NCI-H82 treated with DMSO at 0.1 percent for 48 hours (cell line): ENCODE data around the gene KCNH4.
"Not testable (repeated sequence)": the region's sequence is repeated elsewhere in the genome, so short reads cannot be mapped to it uniquely, and the experiment has no call there.

Experiments used
- DNase-seq: peaks from one replicate; lab custom pipeline; 2025; ENCODE audit not compliant: unreplicated experiment; lab: John Stamatoyannopoulos, UW

The KCNH4 gene

GRCh38 chr17:42140690-42141089 lies 40.3 kb downstream of the KCNH4 start:
- DNase-seq, result not testable (repeated sequence)

- DNase-seq, result no peak
Observed at GRCh38 chr17:42138749-42139492, 42.0 kb downstream of the KCNH4 start.

- DNase-seq, result no peak
Observed at GRCh38 chr17:42136654-42137051, 44.3 kb downstream of the KCNH4 start.

- DNase-seq, result no peak
Observed at GRCh38 chr17:42135664-42136653, 45.0 kb downstream of the KCNH4 start.

- DNase-seq, result no peak
Observed at GRCh38 chr17:42135151-42135550, 45.8 kb downstream of the KCNH4 start.

GRCh38 chr17:42133461-42134041 lies 47.4 kb downstream of the KCNH4 start:
- no peak for DNase-seq

GRCh38 chr17:42132941-42133340 lies 48.0 kb downstream of the KCNH4 start:
- DNase-seq, result no peak

GRCh38 chr17:42131981-42132432 lies 48.9 kb downstream of the KCNH4 start:
- DNase-seq, result no peak

- DNase-seq, result no peak
Observed at GRCh38 chr17:42131232-42131631, 49.7 kb downstream of the KCNH4 start.

GRCh38 chr17:42130310-42130936 lies 50.5 kb downstream of the KCNH4 start:
- no peak for DNase-seq

- DNase-seq, result no peak
Observed at GRCh38 chr17:42129109-42129837, 51.7 kb downstream of the KCNH4 start.

GRCh38 chr17:42127414-42127813 lies 53.5 kb downstream of the KCNH4 start:
- no peak for DNase-seq

- DNase-seq, result no peak
Observed at GRCh38 chr17:42126836-42127235, 54.1 kb downstream of the KCNH4 start.

GRCh38 chr17:42125565-42125964 lies 55.4 kb downstream of the KCNH4 start:
- no peak for DNase-seq

GRCh38 chr17:42124256-42124655 lies 56.7 kb downstream of the KCNH4 start:
- no peak for DNase-seq

- peak; percentile 63 for DNase-seq
Observed at GRCh38 chr17:42122371-42123303, 58.3 kb downstream of the KCNH4 start, which contains the start of gene HSPB9. Gene HSPB9, plus strand, starts transcription at chr17:42122804. Its CDS starts 47 bp downstream, at chr17:42122851.

GRCh38 chr17:42120770-42121769 lies 59.9 kb downstream of the KCNH4 start, which contains the start of gene KAT2A:
Gene KAT2A, minus strand, starts transcription at chr17:42121367. Its CDS starts 63 bp downstream, at chr17:42121304.
- peak; percentile 61 for DNase-seq
